GM23338 (cell line): ENCODE data around the gene IL1RN. TPM values are rescaled to one million over a fixed set of nuclear protein-coding genes. Genes with fewer than 3 reads are reported as not detected.

Experiments used
- ATAC-seq: fragments of 200-7000 bp; cut with Tn5 transposase; 3 replicates; pipeline ENCODE4 v1.9.1; 2020
- DNase-seq: peaks from one replicate; pipeline ENCODE4 v3.0.0-alpha.2; 2015; ENCODE audit warnings: low spot score
- H2AFZ ChIP-seq: fragments of 200-600 bp; sonication (generic); 2 replicates; pipeline ENCODE4 v1.8.0; 2016; ENCODE audit warnings: antibody characterized with exemption, mild to moderate bottlenecking, moderate library complexity
- H3F3A ChIP-seq: fragments of 200-600 bp; sonication (generic); replicated peaks from 2 replicates; pipeline ENCODE4 v1.8.0; 2017; ENCODE audit warnings: antibody characterized with exemption, mixed run types, low read depth
- H3K27ac ChIP-seq: fragments of 200-600 bp; sonication (generic); 2 replicates; pipeline ENCODE4 v1.6.1; 2016; ENCODE audit warnings: low read depth
- H3K27me3 ChIP-seq: fragments of 200-600 bp; sonication (generic); 2 replicates; pipeline ENCODE4 v1.8.0; 2016; ENCODE audit warnings: mild to moderate bottlenecking, mixed run types, moderate library complexity; ENCODE audit not compliant: insufficient read depth
- H3K36me3 ChIP-seq: fragments of 200-600 bp; sonication (generic); 2 replicates; pipeline ENCODE4 v1.8.0; 2016; ENCODE audit warnings: mild to moderate bottlenecking; ENCODE audit not compliant: insufficient read depth
- H3K4me1 ChIP-seq: fragments of 200-600 bp; sonication (generic); 2 replicates; pipeline ENCODE4 v1.8.0; 2016; ENCODE audit warnings: mild to moderate bottlenecking, moderate library complexity; ENCODE audit not compliant: insufficient read depth
- H3K4me2 ChIP-seq: fragments of 200-600 bp; sonication (generic); 2 replicates; pipeline ENCODE4 v1.7.1; 2017; ENCODE audit warnings: mixed run types
- H3K4me3 ChIP-seq: fragments of 200-600 bp; sonication (generic); 2 replicates; pipeline ENCODE4 v1.6.1; 2016; ENCODE audit warnings: mixed run types
- H3K79me2 ChIP-seq: fragments of 200-600 bp; sonication (generic); replicated peaks from 2 replicates; pipeline ENCODE4 v1.8.0; 2017; ENCODE audit warnings: mild to moderate bottlenecking; ENCODE audit not compliant: insufficient read depth
- H3K9me2 ChIP-seq: fragments of 200-600 bp; sonication (generic); 2 replicates; pipeline ENCODE4 v1.8.0; 2017; ENCODE audit not compliant: insufficient read depth
- H4K20me1 ChIP-seq: fragments of 200-600 bp; sonication (generic); replicated peaks from 2 replicates; pipeline ENCODE4 v1.8.0; 2017; ENCODE audit warnings: mild to moderate bottlenecking; ENCODE audit not compliant: insufficient read depth
- H3K27ac Mint-ChIP-seq: 2 replicates; pipeline ENCODE4 v1.8.0; 2020; ENCODE audit warnings: inconsistent platforms, mild to moderate bottlenecking, moderate library complexity, mixed read lengths
- H3K27me3 Mint-ChIP-seq: 3 replicates; pipeline ENCODE4 v1.8.0; 2022; ENCODE audit warnings: low read depth, mild to moderate bottlenecking, moderate library complexity, mixed read lengths, inconsistent platforms; ENCODE audit not compliant: insufficient read depth, poor library complexity
- H3K36me3 Mint-ChIP-seq: 3 replicates; pipeline ENCODE4 v1.8.0; 2021; ENCODE audit warnings: low read depth, mild to moderate bottlenecking, inconsistent platforms, moderate library complexity, mixed read lengths
- H3K4me1 Mint-ChIP-seq: 3 replicates; pipeline ENCODE4 v1.8.0; 2020; ENCODE audit warnings: mild to moderate bottlenecking, inconsistent platforms, mixed read lengths
- H3K4me3 Mint-ChIP-seq: 3 replicates; pipeline ENCODE4 v1.8.0; 2021; ENCODE audit warnings: moderate library complexity, mild to moderate bottlenecking, inconsistent platforms, mixed read lengths
- H3K9me3 Mint-ChIP-seq: 3 replicates; pipeline ENCODE4 v1.8.0; 2020; ENCODE audit warnings: moderate library complexity, mild to moderate bottlenecking, inconsistent platforms, mixed read lengths
- ETS1 ChIP-seq: IDR thresholded peaks from 2 replicates; pipeline ENCODE4 v1.6.1; 2016; ENCODE audit warnings: antibody characterized with exemption
- EZH2 ChIP-seq: fragments of 200-600 bp; sonication (generic); IDR thresholded peaks from one replicate; pipeline ENCODE4 v1.8.0; 2017; ENCODE audit warnings: antibody characterized with exemption, mild to moderate bottlenecking, low read depth; ENCODE audit not compliant: unreplicated experiment
- JUNB ChIP-seq: IDR thresholded peaks from one replicate; pipeline ENCODE4 v1.6.1; 2016; ENCODE audit warnings: antibody characterized with exemption; ENCODE audit not compliant: unreplicated experiment
- NANOG ChIP-seq: IDR thresholded peaks from 2 replicates; pipeline ENCODE4 v1.6.1; 2016; ENCODE audit warnings: antibody characterized with exemption, borderline replicate concordance
- ZNF114 ChIP-seq: fragments of 250-450 bp; sonication (Bioruptor Pico); IDR thresholded peaks from 2 replicates; pipeline ENCODE4 v1.5.0; 2020; ENCODE audit warnings: mild to moderate bottlenecking, moderate library complexity
- ZNF331 ChIP-seq: fragments of 250-450 bp; sonication (Bioruptor Pico); IDR thresholded peaks from 2 replicates; pipeline ENCODE4 v1.5.0; 2020; ENCODE audit warnings: low read depth, mild to moderate bottlenecking, moderate library complexity
- polyA plus RNA-seq: library from polyadenylated mRNA; unstranded; fragments of >200 nt; fragmentation: Nextera tagmentation; extraction: Ambion mirVana; gene quantifications from 2 replicates; pipeline ENCODE4 v1.2.1, GENCODE V29; 2016
- total RNA-seq: library from RNA; depleted of rRNA; stranded (reverse); fragments of >200 nt; shearing (Covaris generic); gene quantifications from 2 replicates; pipeline ENCODE4 v1.2.3, GENCODE V29; 2014
- TF ChIP-seq, protein P1 (sequence below), 2 experiments: fragments of 200-600 bp in 1 of 2; sonication (generic) in 1 of 2; conservative IDR thresholded peaks; 2 replicates each; pipeline versions ENCODE4 v1.5.1 to v1.6.1; 2016 to 2017; ENCODE audit warnings: antibody characterized with exemption in 2 of 2, low read depth in 2 of 2, mild to moderate bottlenecking in 2 of 2, moderate library complexity in 1 of 2
- TF ChIP-seq, protein P2 (sequence below): fragments of 250-450 bp; sonication (Bioruptor Pico); IDR thresholded peaks from 2 replicates; pipeline ENCODE4 v1.5.0; 2020; ENCODE audit warnings: mild to moderate bottlenecking, moderate library complexity

The IL1RN gene
- total and polyA plus RNA-seq, 2 experiments from 2014 or later = not detected

DNA sequence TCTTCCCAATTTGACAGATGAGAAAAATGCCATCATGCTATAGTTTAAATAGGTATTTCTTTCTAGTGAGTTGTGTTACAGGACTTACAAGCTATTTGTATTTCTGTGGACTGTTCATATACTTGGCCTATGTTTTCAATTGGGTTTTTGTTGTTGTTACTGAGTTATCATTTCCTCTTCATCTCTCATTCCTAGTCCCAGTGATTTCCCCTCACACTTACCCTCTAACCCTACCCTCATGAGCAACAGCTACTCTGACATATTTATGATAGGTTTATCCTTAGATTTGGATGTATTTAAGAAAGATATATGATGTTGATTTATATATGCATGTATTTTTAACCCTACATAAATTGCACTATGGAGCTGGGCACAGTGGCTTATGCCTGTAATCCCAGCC lies 35.5 kb downstream of the IL1RN start:
- no peak overlapping the region for H3K4me2 ChIP-seq
- Mint-ChIP-seq H3K27ac (no peak overlapping the region), H3K4me3 (no peak overlapping the region), H3K9me3 (no peaks in the 10 kb centered on the region), H3K27me3 (peaks cover 14% of the 10 kb centered on the region), H3K36me3 (no peaks in the 10 kb centered on the region), H3K4me1 (peaks cover 20% of the 10 kb centered on the region)
- peaks cover 18% of the 10 kb centered on the region for H3K27me3 ChIP-seq
- peaks cover 8% of the 10 kb centered on the region for H3K4me1 ChIP-seq
- H3K36me3 ChIP-seq = no peaks in the 10 kb centered on the region
- no peaks in the 10 kb centered on the region for H3F3A ChIP-seq
- no peak for TF ChIP-seq JUNB
- TF ChIP-seq, protein P1, sequence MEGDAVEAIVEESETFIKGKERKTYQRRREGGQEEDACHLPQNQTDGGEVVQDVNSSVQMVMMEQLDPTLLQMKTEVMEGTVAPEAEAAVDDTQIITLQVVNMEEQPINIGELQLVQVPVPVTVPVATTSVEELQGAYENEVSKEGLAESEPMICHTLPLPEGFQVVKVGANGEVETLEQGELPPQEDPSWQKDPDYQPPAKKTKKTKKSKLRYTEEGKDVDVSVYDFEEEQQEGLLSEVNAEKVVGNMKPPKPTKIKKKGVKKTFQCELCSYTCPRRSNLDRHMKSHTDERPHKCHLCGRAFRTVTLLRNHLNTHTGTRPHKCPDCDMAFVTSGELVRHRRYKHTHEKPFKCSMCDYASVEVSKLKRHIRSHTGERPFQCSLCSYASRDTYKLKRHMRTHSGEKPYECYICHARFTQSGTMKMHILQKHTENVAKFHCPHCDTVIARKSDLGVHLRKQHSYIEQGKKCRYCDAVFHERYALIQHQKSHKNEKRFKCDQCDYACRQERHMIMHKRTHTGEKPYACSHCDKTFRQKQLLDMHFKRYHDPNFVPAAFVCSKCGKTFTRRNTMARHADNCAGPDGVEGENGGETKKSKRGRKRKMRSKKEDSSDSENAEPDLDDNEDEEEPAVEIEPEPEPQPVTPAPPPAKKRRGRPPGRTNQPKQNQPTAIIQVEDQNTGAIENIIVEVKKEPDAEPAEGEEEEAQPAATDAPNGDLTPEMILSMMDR (conservative IDR thresholded peaks at IDR 0.05; ENCODE audit: low read depth in 2 of 2) = no peak
- no peak for TF ChIP-seq ETS1
- no peak for TF ChIP-seq ZNF331 (CRISPR knock-in tag)
- no peak for TF ChIP-seq NANOG
- TF ChIP-seq, protein P2, sequence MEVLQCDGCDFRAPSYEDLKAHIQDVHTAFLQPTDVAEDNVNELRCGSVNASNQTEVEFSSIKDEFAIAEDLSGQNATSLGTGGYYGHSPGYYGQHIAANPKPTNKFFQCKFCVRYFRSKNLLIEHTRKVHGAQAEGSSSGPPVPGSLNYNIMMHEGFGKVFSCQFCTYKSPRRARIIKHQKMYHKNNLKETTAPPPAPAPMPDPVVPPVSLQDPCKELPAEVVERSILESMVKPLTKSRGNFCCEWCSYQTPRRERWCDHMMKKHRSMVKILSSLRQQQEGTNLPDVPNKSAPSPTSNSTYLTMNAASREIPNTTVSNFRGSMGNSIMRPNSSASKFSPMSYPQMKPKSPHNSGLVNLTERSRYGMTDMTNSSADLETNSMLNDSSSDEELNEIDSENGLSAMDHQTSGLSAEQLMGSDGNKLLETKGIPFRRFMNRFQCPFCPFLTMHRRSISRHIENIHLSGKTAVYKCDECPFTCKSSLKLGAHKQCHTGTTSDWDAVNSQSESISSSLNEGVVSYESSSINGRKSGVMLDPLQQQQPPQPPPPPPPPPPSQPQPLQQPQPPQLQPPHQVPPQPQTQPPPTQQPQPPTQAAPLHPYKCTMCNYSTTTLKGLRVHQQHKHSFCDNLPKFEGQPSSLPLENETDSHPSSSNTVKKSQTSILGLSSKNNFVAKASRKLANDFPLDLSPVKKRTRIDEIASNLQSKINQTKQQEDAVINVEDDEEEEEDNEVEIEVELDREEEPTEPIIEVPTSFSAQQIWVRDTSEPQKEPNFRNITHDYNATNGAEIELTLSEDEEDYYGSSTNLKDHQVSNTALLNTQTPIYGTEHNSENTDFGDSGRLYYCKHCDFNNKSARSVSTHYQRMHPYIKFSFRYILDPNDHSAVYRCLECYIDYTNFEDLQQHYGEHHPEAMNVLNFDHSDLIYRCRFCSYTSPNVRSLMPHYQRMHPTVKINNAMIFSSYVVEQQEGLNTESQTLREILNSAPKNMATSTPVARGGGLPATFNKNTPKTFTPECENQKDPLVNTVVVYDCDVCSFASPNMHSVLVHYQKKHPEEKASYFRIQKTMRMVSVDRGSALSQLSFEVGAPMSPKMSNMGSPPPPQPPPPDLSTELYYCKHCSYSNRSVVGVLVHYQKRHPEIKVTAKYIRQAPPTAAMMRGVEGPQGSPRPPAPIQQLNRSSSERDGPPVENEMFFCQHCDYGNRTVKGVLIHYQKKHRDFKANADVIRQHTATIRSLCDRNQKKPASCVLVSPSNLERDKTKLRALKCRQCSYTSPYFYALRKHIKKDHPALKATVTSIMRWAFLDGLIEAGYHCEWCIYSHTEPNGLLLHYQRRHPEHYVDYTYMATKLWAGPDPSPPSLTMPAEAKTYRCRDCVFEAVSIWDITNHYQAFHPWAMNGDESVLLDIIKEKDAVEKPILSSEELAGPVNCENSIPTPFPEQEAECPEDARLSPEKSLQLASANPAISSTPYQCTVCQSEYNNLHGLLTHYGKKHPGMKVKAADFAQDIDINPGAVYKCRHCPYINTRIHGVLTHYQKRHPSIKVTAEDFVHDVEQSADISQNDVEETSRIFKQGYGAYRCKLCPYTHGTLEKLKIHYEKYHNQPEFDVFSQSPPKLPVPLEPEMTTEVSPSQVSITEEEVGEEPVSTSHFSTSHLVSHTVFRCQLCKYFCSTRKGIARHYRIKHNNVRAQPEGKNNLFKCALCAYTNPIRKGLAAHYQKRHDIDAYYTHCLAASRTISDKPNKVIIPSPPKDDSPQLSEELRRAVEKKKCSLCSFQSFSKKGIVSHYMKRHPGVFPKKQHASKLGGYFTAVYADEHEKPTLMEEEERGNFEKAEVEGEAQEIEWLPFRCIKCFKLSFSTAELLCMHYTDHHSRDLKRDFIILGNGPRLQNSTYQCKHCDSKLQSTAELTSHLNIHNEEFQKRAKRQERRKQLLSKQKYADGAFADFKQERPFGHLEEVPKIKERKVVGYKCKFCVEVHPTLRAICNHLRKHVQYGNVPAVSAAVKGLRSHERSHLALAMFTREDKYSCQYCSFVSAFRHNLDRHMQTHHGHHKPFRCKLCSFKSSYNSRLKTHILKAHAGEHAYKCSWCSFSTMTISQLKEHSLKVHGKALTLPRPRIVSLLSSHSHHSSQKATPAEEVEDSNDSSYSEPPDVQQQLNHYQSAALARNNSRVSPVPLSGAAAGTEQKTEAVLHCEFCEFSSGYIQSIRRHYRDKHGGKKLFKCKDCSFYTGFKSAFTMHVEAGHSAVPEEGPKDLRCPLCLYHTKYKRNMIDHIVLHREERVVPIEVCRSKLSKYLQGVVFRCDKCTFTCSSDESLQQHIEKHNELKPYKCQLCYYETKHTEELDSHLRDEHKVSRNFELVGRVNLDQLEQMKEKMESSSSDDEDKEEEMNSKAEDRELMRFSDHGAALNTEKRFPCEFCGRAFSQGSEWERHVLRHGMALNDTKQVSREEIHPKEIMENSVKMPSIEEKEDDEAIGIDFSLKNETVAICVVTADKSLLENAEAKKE (CRISPR knock-in tag) = no peak
- no peak for TF ChIP-seq ZNF114
- TF ChIP-seq EZH2 = no peak
- no peak overlapping the region for H2AFZ ChIP-seq
- ATAC-seq = no peak
- H3K27ac ChIP-seq = no peak overlapping the region
- no peaks in the 10 kb centered on the region for H3K9me2 ChIP-seq
- no peak overlapping the region for H3K4me3 ChIP-seq
- DNase-seq = no peak
- H3K79me2 ChIP-seq = no peaks in the 10 kb centered on the region
- H4K20me1 ChIP-seq = no peaks in the 10 kb centered on the region
